SIG-M5 (cell line): ENCODE data around the gene GPR119.
"Not testable (repeated sequence)": the region's sequence is repeated elsewhere in the genome, so short reads cannot be mapped to it uniquely, and the experiment has no call there.

Experiments used
- DNase-seq: peaks from one replicate; lab custom pipeline; 2025; lab: John Stamatoyannopoulos, UW

The GPR119 gene

DNA sequence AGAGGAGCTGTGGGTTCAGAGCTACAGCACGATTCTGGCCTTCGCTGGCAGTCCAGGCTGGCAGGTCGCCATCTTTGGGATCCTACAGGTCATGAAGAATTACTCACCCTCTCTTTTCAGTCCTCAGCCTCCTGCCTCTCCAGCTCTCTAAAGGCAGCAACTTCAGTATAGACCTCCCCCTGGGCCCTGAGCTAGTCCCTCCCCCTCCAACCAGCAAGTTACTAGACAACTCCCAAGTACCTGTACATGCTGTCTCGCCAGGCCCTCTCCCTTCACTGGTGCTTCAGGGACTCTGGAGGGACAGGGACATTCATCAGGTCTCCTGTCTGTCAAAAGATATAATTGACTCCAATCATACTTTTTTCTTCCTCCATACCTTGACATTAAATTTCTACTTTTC is at the start of gene GPR119:
GPR119 (minus strand) TSS at position 155 of the 400 bp plus-strand sequence. CDS start 227 bp downstream, outside the sequence.
- DNase-seq, result no peak

DNA sequence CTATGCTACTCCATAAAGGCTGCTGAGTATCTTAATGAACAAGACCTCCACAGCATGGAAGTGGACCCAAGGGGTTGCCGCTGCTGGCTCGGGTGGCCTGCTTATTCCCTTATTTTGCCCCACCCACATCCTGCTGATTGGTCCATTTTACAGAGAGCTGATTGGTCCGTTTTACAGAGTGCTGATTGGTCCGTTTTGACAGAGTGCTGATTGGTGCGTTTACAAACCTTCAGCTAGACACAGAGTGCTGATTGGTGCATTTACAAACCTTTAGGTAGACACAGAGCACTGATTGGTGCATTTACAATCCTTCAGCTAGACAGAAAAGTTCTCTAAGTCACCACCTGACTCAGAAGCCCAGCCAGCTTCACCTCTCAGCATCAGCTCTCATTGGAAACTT is 43.8 kb upstream of the GPR119 start:
- not testable (repeated sequence) for DNase-seq

DNA sequence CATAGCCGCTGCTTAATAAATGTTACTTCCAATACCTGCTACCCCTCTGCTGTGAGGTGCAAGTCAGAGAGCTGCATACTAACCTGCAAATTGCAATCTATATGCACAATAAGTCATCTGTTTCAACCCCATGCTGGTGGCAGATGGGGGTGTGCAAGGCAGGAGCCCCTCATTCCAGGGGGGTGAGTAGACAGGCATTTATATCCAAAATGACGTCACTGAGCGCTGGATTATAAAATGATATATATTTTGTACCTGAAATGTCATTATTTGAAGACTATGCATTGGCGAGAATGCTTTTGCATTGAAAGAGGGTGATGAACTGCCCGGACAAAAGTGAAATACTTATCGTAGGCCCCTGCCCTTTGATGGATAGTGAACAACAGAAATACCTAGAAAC is 41.1 kb upstream of the GPR119 start:
- DNase-seq, result no peak

DNA sequence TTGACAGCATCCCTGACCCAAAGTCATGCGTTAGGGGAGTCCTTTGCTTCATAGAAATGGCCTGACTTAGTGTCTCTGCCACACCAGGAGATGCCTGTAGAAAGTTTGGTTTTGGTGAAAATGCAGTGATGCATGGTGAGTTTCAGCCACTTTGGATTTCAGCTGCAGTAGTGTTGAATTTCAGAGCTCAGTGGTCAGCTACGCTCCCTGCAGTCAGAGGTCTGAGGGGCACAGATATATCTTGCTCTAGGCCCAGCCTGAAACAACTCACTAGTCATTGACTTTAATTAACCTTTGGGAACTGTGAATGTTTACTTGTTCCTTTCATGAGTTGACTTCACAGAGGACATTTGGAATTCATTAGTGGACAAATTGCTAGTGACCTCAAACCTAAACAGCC is 33.8 kb upstream of the GPR119 start:
- no peak for DNase-seq

DNA sequence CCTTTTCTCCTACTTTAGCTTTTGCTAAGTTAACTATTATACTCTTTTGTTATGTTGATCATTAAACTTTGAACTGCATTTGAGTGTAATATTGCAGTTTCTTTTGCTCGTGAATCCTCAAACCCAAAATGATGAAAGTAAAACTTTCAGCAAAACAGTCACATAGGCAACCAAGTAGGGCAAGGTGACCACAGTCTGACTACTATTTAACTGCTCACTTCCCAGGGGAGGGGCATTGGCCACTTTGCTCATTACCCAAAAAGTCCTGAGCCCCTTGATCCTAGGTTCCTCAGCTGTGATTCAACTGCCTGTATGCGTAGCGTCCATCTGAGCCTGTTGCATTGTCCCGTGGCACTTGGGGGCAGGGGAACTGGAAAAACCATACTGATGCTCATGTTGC is 33.3 kb upstream of the GPR119 start:
- no peak for DNase-seq

DNA sequence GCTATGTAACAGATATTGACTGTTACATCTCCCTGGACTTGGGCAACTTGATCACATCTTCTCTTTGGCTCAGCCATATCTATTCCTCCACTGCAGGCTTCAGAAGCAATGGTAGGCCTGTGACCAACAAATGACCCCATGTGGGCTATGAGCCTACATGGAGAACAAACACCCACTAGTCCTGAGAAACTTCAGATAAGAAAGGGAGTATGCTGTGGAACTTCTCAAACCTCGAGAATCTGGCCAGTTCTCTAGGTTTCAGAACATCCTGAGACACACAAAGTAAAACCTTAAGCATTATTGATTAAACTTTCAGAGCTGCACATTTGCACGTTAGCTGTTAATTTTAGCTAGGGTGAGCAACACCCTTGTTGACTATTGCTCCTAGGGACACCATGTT is 32.6 kb upstream of the GPR119 start:
- no peak for DNase-seq

DNA sequence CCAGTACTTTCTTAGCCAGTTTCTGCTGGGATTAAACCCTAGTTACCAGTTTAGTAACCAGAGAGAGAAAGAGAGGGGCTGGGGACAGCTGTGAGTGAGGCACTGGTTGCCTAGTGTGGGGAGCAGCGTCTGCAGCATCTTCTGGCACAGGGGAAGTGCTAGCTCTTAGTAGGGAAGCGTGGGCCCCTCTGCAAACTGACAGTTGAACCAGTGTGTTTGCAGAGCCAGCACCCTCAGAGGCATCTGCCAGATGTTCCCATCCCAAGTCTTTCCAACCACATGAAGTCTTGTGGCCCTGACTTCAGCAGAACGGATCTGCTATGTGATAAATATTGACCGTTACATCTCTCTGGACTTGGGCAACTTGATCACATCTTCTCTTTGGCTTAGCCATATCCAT is 31.3 kb upstream of the GPR119 start:
- DNase-seq, result no peak

DNA sequence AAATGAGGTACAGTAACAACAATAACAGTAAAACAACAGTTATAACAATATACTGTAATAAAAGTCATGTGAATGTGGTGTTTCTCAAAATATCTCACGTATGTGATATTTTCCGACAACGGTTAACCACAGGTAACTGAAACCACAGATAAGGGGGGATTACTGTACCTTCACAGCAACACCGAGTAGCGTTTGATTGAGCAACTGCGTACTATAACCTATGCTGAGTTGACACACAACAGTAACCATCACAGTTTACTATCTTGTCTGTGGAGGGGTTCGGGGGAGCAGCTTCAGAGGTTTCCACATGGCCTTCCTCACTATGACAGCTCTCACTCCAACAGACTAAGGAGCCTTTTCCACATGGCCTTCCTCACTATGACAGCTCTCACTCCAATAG is 29.7 kb upstream of the GPR119 start:
- no peak for DNase-seq

DNA sequence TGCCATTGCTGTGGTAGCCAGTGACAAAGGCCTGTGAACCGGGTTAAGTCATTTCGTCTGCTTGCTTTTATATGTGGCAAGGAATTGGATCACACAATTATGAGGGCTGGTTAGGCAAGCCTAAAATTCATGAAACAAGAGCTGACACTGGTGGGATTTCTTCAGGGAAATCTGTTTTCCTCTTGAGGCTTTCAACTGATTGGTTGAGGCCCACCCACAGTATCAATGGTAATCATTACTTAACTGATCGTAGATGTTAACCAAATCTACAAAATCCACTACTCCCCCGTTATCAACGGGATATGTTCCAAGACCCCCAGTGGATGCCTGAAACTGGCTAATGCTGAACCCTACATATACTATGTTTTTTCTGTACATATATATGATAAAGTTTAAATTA is 29.3 kb upstream of the GPR119 start:
- no peak for DNase-seq

DNA sequence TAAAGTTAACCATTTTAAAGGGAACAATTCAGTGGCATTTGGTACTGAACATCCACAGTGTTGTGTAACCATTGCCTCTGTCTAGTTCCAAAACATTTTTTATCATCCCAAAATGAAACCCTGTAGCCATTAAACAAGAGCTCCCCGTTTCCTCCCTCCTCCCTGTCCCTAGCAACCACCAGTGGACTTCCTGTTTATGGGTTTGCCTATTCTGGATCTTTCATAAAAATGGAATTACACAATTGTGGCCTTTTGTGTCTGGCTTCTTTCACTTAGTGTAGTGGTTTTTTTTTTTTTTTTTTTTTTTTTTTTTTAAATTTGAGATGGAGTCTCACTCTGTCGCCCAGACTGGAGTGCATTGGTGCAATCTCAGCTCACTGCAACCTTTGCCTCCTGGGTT is 27.9 kb upstream of the GPR119 start:
- DNase-seq, result no peak

DNA sequence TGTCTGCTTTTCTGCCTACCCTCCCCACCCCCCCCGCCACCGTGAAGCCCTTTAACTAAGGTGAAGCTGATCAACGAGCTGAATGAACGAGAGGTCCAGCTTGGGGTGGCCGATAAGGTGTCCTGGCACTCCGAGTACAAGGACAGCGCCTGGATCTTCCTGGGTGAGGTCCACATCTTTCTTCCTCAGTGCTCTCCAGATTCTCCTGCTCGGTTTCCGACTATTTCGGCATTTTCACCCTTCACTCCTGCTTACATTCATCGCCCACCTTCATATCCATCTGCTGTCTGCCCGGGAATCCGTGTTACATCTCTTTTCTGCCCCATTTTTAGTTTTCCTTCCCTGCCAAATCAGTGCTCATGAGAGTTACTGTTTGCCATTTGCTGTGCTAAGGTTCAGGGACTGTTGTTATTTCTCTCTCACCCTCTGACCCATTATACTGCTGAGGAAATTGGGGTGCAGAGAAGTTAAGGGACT is 16.8 kb upstream of the GPR119 start:
- DNase-seq, result no peak

DNA sequence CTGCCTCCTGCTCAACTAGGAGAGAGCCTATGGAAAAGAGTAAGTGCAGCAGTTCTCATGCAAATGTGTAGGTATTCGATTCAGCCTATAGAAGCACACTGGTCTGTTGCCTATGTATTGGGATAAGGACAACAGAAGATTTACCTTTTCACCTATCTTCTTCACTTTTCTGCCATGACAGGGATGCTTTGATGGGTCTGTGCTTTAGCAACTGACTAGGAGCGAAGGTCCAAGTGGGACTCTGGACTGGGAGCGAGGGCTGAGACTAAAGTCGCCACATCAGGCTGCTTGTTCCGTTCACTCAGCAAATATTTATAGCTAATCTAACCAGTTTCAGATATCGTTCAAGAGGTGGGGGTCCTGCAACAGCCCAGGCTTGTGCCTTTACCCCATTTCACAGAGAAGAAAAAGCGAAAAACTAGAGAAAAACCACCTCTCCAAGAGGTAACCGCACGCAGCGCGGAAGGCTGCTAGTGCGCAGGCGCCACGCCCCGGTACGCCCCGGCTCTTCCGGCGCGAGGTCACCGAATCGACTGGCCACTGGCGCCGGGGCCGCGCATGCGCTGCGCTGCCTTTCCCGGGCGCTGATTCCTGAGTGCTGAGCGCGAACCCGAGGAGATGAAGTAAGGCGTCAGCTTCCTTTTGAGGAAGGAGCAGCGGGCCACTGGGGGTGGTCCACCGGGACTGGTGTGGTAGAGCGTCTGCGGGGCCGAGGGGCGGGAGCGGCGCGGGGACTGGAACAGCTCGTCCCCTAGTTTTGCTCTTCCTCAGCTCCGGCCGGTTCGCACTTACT is 16.1 kb upstream of the GPR119 start, which contains the start of gene RBMX2:
RBMX2 (plus strand) TSS at position 573 of the 793 bp plus-strand sequence; CDS start at position 619, 46 bp downstream.
- no peak for DNase-seq

DNA sequence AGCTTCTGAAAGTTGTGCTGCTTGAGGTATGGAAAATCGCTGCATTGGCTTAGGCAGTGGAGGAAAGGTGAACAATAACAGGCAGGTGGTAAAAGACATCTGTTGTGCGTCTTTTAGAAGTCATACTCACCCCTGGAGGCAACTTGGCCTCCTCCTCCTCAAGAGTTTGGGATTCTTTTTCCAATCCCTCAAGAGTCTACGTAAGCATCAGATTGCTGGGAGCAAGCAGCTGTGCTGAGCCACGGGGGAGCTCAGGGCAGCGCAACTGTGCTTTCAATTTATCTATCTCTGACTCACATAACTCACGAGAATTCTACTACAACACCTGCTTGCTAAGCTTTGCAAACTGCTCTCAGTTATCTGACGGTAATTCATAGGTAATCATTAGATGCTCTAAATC is 9.9 kb upstream of the GPR119 start:
- no peak for DNase-seq

DNA sequence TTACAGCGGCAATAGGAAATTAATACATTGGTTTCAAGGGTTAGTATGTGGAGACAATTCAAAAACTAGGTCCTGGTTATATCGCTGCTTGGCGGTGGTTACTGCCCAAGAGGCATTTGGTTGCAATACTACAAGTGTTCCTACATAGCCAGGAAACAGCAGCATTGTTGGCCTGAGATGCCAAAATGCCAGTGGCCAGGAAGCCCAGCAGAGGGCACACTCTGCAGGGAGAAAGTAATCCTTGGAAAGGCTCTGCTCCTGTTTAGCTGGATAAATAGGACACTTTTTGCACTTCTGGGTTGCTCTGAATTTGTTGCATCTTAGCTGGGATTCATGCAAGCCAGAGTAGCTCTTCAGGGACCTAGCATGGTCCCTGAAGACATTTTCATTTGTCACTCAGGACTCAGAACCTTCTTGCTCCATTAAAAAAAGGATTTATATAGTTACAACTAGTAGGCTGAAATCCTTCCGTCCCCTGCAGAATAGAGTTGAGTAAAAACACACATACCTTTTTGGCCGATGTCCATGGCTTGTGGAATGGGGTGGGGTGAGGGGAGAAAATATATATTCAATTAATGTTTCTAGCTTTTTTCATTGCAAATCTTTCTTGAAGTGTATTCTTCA is 8.1 kb upstream of the GPR119 start:
- DNase-seq, result no peak

DNA sequence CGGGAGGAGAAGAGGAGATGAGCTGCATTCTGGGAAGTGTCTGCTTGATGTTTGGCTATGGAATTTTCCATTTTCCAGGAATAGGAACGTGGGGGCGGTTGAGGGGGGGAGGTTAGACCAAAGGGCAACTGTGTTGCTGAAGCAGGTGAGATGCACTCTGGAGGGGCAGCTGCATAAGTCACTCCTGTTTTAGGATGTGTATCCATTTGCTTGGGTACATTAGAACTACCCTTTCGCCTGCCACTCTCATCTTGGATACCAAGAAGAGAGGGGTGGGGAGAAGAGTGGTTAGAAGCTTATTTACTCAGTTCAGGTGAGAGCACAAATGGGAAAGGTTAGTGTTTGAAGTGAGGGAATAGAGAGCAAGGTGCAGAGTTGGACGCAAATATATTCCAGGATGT is 934 bp upstream of the GPR119 start:
- DNase-seq, result no peak

DNA sequence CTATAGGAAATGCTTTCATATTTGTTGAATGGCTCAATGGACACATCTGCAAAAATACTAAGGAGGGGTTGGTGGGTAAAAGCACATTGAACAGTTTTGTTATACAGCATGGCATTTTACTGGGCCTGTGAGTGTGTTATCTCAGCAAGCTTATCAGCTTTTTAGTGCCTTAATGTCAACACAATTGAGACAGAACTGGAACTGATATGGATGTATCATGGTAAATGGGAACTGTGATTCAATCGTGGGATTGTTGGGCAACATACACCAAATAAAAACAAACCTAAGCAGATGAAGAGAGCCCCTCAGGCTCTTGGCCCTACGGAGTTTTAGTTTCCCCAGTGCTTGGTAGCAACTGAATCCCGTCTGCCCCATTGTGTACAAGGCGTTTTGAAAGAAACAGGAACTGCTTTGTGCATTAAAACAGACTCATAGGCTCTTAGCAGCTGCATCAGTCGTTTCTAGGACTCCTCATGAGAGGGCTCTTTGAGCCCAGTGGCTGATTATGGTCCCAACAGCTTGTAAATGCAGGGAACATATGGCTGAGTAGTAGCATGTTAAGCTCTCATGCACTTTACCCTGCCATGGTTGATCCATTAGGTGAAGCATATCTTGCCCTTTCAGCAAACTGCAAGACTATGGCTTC is 7.3 kb downstream of the GPR119 start:
- no peak for DNase-seq

DNA sequence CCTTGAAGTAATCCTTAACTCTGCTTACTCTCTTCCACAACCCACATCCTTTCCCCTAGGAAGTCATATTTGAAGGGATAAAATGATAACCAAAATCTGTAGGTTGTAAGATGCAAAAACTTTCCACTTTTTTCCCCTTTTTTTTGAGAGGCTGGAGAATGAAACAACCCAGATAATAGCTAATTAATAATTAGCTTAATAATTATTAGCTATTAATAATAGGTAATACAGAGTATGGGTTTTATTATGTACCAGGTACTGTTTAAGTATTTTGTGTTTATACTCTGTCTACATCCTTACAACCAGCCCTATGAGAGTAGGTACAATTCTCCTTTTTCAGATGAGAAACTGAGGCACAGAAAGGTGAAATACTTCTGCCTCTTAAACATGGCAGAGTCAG is 9.4 kb downstream of the GPR119 start:
- DNase-seq, result no peak

DNA sequence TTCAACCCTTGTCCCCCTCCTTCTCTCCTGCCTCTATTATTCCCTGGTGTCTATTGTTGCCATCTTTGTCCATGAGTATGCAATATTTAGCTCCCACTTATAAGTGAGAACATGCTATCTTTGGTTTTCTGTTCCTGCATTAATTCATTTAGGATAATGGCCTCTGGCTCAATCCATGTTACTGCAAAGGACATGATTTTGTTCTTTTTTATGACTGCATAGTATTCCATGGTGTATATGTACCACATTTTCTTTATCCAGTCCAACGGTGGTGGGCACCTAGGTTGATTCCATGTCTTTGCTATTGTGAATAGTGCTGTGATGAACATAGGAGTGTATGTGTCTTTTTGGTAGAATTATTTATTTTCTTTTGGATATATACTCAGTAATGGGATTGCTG is 33.4 kb downstream of the GPR119 start:
- not testable (repeated sequence) for DNase-seq

DNA sequence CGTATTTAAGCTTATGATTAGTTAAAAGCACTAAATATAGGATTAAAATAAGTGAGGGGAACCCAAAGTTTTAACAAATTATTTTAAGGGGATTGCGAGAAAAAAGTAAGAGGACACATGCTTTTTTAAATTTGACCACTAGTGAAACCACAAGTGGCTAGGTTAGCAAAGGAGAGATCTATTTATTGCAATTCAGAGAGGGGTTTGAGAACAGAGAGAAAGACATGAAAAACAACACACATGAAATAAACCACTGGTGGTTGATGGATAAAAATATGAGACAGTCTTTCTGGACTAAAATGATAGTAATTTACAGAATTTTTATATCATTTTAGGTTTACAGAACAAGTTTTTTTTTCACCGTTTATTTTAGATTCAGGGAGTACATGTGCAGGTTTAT is 33.9 kb downstream of the GPR119 start:
- DNase-seq, result no peak

DNA sequence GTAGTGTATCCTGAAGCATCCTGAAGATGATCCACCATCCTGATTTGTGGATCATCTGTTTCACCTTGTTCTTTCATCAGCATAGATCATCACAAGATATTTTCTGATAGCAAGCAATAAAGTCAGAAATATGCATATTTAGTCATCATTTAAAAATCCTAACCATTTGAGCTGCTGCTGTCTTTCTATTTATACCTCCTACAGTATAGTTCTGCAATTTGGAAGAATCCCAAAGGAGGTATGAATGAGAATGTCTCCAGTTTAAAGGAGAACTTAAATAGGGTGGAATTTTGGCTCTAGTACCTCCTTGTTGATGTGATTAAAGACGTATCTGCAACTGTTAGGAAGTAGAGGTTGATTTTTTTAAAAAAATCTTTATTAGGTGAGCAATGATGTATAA is 38.2 kb downstream of the GPR119 start:
- DNase-seq, result no peak

DNA sequence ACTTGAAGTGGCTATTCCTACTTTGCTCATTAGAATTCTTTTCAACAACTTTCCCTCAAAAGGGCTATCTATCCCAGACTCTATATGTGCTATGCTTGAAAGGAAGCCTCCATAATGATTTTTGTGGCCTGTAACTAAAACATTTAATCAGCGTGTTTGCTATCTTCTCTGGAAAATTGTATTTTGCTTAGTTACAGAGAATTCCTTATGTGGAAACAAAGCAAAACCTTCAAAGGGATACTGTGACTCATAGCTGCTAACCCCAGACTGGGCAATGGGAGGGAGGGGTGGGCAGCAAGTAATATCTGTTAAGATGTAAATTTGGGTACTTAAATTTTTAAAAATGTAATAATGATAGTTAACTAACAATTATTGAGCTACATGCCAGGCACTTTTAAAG is 42.1 kb downstream of the GPR119 start:
- no peak for DNase-seq

DNA sequence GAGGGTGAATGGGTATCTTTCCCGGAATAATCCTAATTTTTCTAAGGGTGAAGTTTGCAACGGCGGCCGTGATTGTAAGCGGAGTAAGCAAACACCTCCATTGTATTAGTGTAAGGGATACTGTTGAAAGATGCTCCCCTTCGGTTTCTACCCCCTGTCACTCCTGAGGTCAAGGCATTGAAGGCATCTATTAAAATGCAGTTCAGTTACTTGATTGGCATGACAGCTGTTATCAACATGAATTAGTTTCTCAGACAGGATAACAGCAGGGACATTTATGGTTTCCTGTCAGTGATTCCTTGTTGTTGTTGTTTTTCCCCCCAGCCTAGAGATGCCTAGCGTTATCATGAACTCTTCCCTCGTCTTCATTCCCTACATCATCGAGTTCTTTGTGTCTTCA is 45.2 kb downstream of the GPR119 start:
- no peak for DNase-seq
